PC-3 (cell line): ENCODE data around the gene C16orf96. TPM values are rescaled to one million over a fixed set of nuclear protein-coding genes. Genes with fewer than 3 reads are reported as not detected.

Source experiments
- ATAC-seq: fragments of 200-7000 bp; cut with Tn5 transposase; 2 replicates; pipeline ENCODE4 v1.9.1; 2020; ENCODE audit warnings: mild to moderate bottlenecking, moderate library complexity
- BruUV-seq: library from RNA; stranded (reverse); fragments of 400-500 nt; replicated peaks from 2 replicates; lab custom pipeline; 2021; lab: Mats Ljungman, UMichigan
- CTCF ChIA-PET: fragments of 300-600 bp; sonication (Branson Sonifier 250); formaldehyde crosslinking; loops from one replicate; lab custom pipeline; 2022; ENCODE audit warnings: antibody characterized with exemption; lab: Charles Lee
- POLR2A ChIA-PET: fragments of 300-600 bp; sonication (Branson Sonifier 250); formaldehyde crosslinking; loops from one replicate; lab custom pipeline; 2022; ENCODE audit warnings: antibody characterized with exemption; ENCODE audit not compliant: unreplicated experiment; lab: Charles Lee
- DNase-seq: peaks from one replicate; pipeline ENCODE4 v3.0.0-alpha.2; 2015
- H2AFZ ChIP-seq: fragments of 300-600 bp; sonication (generic); 2 replicates; pipeline ENCODE4 v1.6.0; 2016; ENCODE audit warnings: antibody characterized with exemption, low read length
- H3F3A ChIP-seq: fragments of 300-600 bp; sonication (generic); one replicate; pipeline ENCODE4 v1.6.0; 2017; ENCODE audit warnings: antibody characterized with exemption, low read length, control low read depth, mild to moderate bottlenecking; ENCODE audit not compliant: unreplicated experiment
- H3K27ac ChIP-seq: fragments of 300-600 bp; sonication (generic); 2 replicates; pipeline ENCODE4 v1.5.1; 2016; ENCODE audit warnings: mild to moderate bottlenecking, low read length
- H3K27me3 ChIP-seq: fragments of 300-600 bp; sonication (generic); 2 replicates; pipeline ENCODE4 v1.6.1; 2016; ENCODE audit warnings: low read length, mixed read lengths
- H3K36me3 ChIP-seq: fragments of 300-600 bp; sonication (generic); 2 replicates; pipeline ENCODE4 v1.6.1; 2016; ENCODE audit warnings: low read depth, mixed run types, low read length, mixed read lengths
- H3K4me1 ChIP-seq: fragments of 300-600 bp; sonication (generic); 2 replicates; pipeline ENCODE4 v1.5.1; 2016; ENCODE audit warnings: low read length; ENCODE audit not compliant: insufficient read depth
- H3K4me2 ChIP-seq: fragments of 300-600 bp; sonication (generic); 2 replicates; pipeline ENCODE4 v1.6.0; 2016; ENCODE audit warnings: low read length
- H3K4me3 ChIP-seq: fragments of 300-600 bp; sonication (generic); 2 replicates; pipeline ENCODE4 v1.5.1; 2016; ENCODE audit warnings: mild to moderate bottlenecking, low read length, mixed read lengths
- H3K79me2 ChIP-seq: fragments of 300-600 bp; sonication (generic); 2 replicates; pipeline ENCODE4 v1.6.1; 2017; ENCODE audit warnings: low read length, mixed read lengths
- H3K9ac ChIP-seq: fragments of 300-600 bp; sonication (generic); 2 replicates; pipeline ENCODE4 v1.6.0; 2016; ENCODE audit warnings: mild to moderate bottlenecking, low read length
- H3K9me2 ChIP-seq: fragments of 300-600 bp; sonication (generic); replicated peaks from 2 replicates; pipeline ENCODE4 v1.6.1; 2016; ENCODE audit warnings: mixed run types, low read length, mixed read lengths
- H3K9me3 ChIP-seq: fragments of 300-600 bp; sonication (generic); 2 replicates; pipeline ENCODE4 v1.6.1; 2016; ENCODE audit warnings: low read length, mixed read lengths
- H4K20me1 ChIP-seq: fragments of 300-600 bp; sonication (generic); 2 replicates; pipeline ENCODE4 v1.6.1; 2016; ENCODE audit warnings: low read length, mixed read lengths
- CTCF ChIP-seq: fragments of 300-600 bp; sonication (generic); conservative IDR thresholded peaks from 2 replicates; pipeline ENCODE4 v1.5.1; 2017; ENCODE audit warnings: antibody characterized with exemption, low read depth, mild to moderate bottlenecking, low read length
- EZH2 ChIP-seq: fragments of 300-600 bp; sonication (generic); IDR thresholded peaks from one replicate; pipeline ENCODE4 v1.6.1; 2017; ENCODE audit warnings: antibody characterized with exemption, mild to moderate bottlenecking, low read length; ENCODE audit not compliant: unreplicated experiment
- EZH2phosphoT487 ChIP-seq: fragments of 300-600 bp; sonication (generic); IDR thresholded peaks from 2 replicates; pipeline ENCODE4 v1.6.1; 2018; ENCODE audit warnings: mild to moderate bottlenecking, antibody characterized with exemption, low read length, borderline replicate concordance
- intact Hi-C: fragments of 100-400 bp; cut with micrococcal nuclease; formaldehyde crosslinking; loops from 2 replicates; pipeline ENCODE4 v1.9.0; 2023
- total RNA-seq: library from RNA; depleted of rRNA; stranded (reverse); fragments of >200 nt; gene quantifications from 2 replicates; pipeline ENCODE4 v1.2.3, GENCODE V29; 2014

The C16orf96 gene
- total RNA-seq, 1 experiment from 2014 or later = not detected

- H3K4me1 ChIP-seq = peaks cover 11% of the 10 kb centered on the region
- H2AFZ ChIP-seq = no peak overlapping the region
- ATAC-seq (peak; percentile 97), DNase-seq (peak; percentile 87)
- no peaks in the 10 kb centered on the region for H3K9me3 ChIP-seq
- no peaks in the 10 kb centered on the region for H3K79me2 ChIP-seq
- H4K20me1 ChIP-seq = no peaks in the 10 kb centered on the region
- TF ChIP-seq EZH2phosphoT487 = no peak
- TF ChIP-seq CTCF = no peak
- no peak for TF ChIP-seq EZH2
- H3F3A ChIP-seq = no peaks in the 10 kb centered on the region
- H3K27ac ChIP-seq = peak overlapping the region; percentile 41; the same call in 1 of the 2 replicates
- intact Hi-C loops = no loop called here
- no peak overlapping the region for H3K4me2 ChIP-seq
- ChIA-PET CTCF (no interaction called here), POLR2A (no interaction called here)
- no peak overlapping the region for H3K4me3 ChIP-seq
- H3K9ac ChIP-seq = no peak overlapping the region
- H3K9me2 ChIP-seq = no peaks in the 10 kb centered on the region
- no peaks in the 10 kb centered on the region for H3K27me3 ChIP-seq
- no TSS peak for BruUV-seq
- no peaks in the 10 kb centered on the region for H3K36me3 ChIP-seq
These were observed 24.1 kb downstream of the C16orf96 start for GRCh38 chr16:4580250-4580649.

- Histone ChIP-seq H4K20me1 (no peaks in the 10 kb centered on the region), H3K9me3 (no peaks in the 10 kb centered on the region)
- no TSS peak for BruUV-seq
These were observed 27.8 kb downstream of the C16orf96 start for GRCh38 chr16:4583906-4584305.

More at GRCh38 chr16:4583906-4584305, 27.8 kb downstream of the C16orf96 start:
- Histone ChIP-seq H3K27me3 (no peaks in the 10 kb centered on the region), H3K4me3 (no peak overlapping the region), H3K27ac (no peak overlapping the region), H2AFZ (no peak overlapping the region), H3K9me2 (no peaks in the 10 kb centered on the region), H3K4me2 (no peak overlapping the region), H3K4me1 (peaks cover 11% of the 10 kb centered on the region), H3F3A (no peaks in the 10 kb centered on the region), H3K9ac (no peak overlapping the region), H3K79me2 (no peaks in the 10 kb centered on the region), H3K36me3 (no peaks in the 10 kb centered on the region)
- DNase-seq = no peak
- intact Hi-C loops = loop anchor here (2.0 kb wide), 1 partner anchor 67 kb away; no protein-coding TSS in a partner anchor
- ChIA-PET POLR2A (no interaction called here), CTCF (no interaction called here)
- TF ChIP-seq EZH2 (no peak), CTCF (no peak), EZH2phosphoT487 (no peak)
- ATAC-seq = no peak
